ENCODE measurements around the gene ASIC2. TPM values are rescaled to one million over a fixed set of nuclear protein-coding genes. Genes with fewer than 3 reads are reported as not detected.
"Not testable (repeated sequence)": the region's sequence is repeated elsewhere in the genome, so short reads cannot be mapped to it uniquely, and the experiment has no call there.

The ASIC2 gene
- total RNA-seq, 2 donors from 2014 or later: 3.0 to 3.3 TPM

DNA sequence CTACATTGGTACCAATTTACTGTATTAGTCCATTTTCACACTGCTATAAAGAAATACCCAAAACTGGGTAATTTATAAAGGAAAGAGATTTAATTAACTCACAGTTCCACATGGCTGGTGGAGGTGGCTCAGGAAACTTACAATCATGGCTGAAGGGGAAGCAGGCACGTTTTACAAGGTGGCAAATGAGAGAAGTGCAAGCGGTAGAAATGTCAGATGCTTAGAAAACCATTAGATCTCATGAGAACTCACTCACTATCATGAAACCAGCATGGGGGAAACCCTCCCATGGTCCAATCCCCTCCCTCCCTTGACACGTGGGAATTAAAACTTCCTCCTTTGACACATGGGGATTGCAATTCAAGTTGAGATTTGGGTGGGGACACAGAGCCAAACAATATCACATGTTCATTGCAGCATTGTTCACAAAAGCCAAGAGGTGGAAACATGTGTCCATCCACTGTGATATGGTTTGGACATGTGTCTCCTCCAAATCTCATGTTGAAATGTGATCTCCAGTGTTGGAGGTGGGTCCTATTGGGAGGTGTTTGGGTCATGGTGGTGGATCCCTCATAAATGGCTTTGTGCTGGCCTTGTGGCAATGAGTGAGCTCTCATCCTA lies 304.5 kb downstream of the ASIC2 start:
- WGBS, 2 experiments (ENCODE audit: insufficient coverage in 1 of 2, insufficient read length in 1 of 2): 55 to 84% methylated on average over 2 to 3 of the region's 3 CpGs
- Histone ChIP-seq H3K4me3 (ENCODE audit: low read length) (no peak overlapping the region), H3K9ac (ENCODE audit: extremely low read depth, low read length, poor library complexity, severe bottlenecking) (no peak overlapping the region), H3K4me1 (ENCODE audit: control insufficient read depth, insufficient read depth, low read length) (no peaks in the 10 kb centered on the region), H3K9me3 (ENCODE audit: control insufficient read depth, low read length) (peaks cover 14% of the 10 kb centered on the region), H3K27ac (ENCODE audit: low read depth, low read length) (no peak overlapping the region), H3K27me3 (ENCODE audit: control insufficient read depth, insufficient read depth, low read length, poor library complexity, severe bottlenecking) (no peaks in the 10 kb centered on the region), H3K36me3 (ENCODE audit: control insufficient read depth, insufficient read depth, low read length) (no peaks in the 10 kb centered on the region)
- no peak overlapping the region for H3K4me3 Mint-ChIP-seq
- no peak for DNase-seq
- H3K36me3 Mint-ChIP-seq (ENCODE audit: low read depth): no peaks in the 10 kb centered on the region
- peaks cover 13% of the 10 kb centered on the region for H3K27me3 Mint-ChIP-seq (ENCODE audit: insufficient read depth)
- TF ChIP-seq, protein P1, sequence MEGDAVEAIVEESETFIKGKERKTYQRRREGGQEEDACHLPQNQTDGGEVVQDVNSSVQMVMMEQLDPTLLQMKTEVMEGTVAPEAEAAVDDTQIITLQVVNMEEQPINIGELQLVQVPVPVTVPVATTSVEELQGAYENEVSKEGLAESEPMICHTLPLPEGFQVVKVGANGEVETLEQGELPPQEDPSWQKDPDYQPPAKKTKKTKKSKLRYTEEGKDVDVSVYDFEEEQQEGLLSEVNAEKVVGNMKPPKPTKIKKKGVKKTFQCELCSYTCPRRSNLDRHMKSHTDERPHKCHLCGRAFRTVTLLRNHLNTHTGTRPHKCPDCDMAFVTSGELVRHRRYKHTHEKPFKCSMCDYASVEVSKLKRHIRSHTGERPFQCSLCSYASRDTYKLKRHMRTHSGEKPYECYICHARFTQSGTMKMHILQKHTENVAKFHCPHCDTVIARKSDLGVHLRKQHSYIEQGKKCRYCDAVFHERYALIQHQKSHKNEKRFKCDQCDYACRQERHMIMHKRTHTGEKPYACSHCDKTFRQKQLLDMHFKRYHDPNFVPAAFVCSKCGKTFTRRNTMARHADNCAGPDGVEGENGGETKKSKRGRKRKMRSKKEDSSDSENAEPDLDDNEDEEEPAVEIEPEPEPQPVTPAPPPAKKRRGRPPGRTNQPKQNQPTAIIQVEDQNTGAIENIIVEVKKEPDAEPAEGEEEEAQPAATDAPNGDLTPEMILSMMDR (conservative IDR thresholded peaks at IDR 0.05): no peak
- H3K4me1 Mint-ChIP-seq: no peaks in the 10 kb centered on the region
- peaks cover 26% of the 10 kb centered on the region for H3K9me3 Mint-ChIP-seq
- no peak overlapping the region for H3K27ac Mint-ChIP-seq

DNA sequence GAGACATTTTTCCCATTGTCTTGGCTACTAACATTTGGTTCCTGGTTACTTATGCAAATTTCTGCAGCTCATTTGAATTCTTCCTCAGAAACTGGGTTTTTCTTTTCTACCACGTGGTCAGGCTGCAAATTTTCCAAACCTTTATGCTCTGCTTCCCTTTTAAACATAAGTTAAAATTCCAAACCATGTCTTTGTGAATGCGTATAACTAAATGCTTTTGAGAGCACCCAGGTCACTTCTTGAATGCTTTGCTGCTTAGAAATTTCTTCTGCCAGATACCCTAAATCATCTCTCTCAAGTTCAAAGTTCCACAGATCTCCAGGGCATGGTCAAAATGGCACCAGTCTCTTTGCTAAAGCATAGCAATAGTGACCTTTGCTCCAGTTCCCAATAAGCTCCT lies 305.2 kb downstream of the ASIC2 start:
- not testable (repeated sequence) for H3K36me3 Mint-ChIP-seq (ENCODE audit: low read depth); H3K9ac ChIP-seq (ENCODE audit: extremely low read depth, low read length, poor library complexity, severe bottlenecking); H3K4me1 Mint-ChIP-seq; H3K4me3 ChIP-seq (ENCODE audit: low read length); DNase-seq; H3K27ac ChIP-seq (ENCODE audit: low read depth, low read length); H3K36me3 ChIP-seq (ENCODE audit: control insufficient read depth, insufficient read depth, low read length); H3K27ac Mint-ChIP-seq; H3K27me3 ChIP-seq (ENCODE audit: control insufficient read depth, insufficient read depth, low read length, poor library complexity, severe bottlenecking); H3K4me1 ChIP-seq (ENCODE audit: control insufficient read depth, insufficient read depth, low read length); H3K4me3 Mint-ChIP-seq
- peaks cover 14% of the 10 kb centered on the region for H3K9me3 ChIP-seq (ENCODE audit: control insufficient read depth, low read length)
- WGBS, 2 experiments (ENCODE audit: insufficient coverage in 1 of 2, insufficient read length in 1 of 2): 61 to 68% methylated on average over 2 of the region's 2 CpGs
- peaks cover 13% of the 10 kb centered on the region for H3K27me3 Mint-ChIP-seq (ENCODE audit: insufficient read depth)
- H3K9me3 Mint-ChIP-seq: peaks cover 27% of the 10 kb centered on the region

DNA sequence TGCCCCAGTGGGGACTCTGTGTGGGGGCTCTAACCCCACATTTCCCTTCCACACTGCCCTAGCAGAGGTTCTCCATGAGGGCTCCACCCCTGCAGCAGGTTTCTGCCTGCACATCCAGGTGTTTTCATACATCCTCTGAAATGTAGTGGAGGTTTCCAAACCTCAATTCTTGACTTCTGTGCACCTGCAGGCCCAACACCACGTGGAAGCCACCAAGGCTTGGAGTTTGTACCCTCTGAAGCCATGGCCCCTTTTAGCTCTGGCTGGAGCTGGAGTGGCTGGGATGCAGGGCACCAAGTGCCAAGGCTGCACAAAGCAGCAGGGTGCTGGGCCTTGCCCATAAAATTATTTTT lies 305.7 kb downstream of the ASIC2 start:
- not testable (repeated sequence) for DNase-seq; H3K4me1 Mint-ChIP-seq; H3K4me3 ChIP-seq (ENCODE audit: low read length); H3K36me3 ChIP-seq (ENCODE audit: control insufficient read depth, insufficient read depth, low read length); H3K27ac ChIP-seq (ENCODE audit: low read depth, low read length); H3K27ac Mint-ChIP-seq; H3K9ac ChIP-seq (ENCODE audit: extremely low read depth, low read length, poor library complexity, severe bottlenecking); H3K4me3 Mint-ChIP-seq; H3K36me3 Mint-ChIP-seq (ENCODE audit: low read depth); H3K4me1 ChIP-seq (ENCODE audit: control insufficient read depth, insufficient read depth, low read length); H3K27me3 ChIP-seq (ENCODE audit: control insufficient read depth, insufficient read depth, low read length, poor library complexity, severe bottlenecking)
- peaks cover 32% of the 10 kb centered on the region for H3K9me3 Mint-ChIP-seq
- WGBS, 2 experiments (ENCODE audit: insufficient coverage in 1 of 2, insufficient read length in 1 of 2): 40% methylated on average over 1 of the region's 1 CpG; no CpG with 5 or more reads in 1 of the 2 experiments
- H3K27me3 Mint-ChIP-seq (ENCODE audit: insufficient read depth): peaks cover 13% of the 10 kb centered on the region
- H3K9me3 ChIP-seq (ENCODE audit: control insufficient read depth, low read length): peaks cover 16% of the 10 kb centered on the region

DNA sequence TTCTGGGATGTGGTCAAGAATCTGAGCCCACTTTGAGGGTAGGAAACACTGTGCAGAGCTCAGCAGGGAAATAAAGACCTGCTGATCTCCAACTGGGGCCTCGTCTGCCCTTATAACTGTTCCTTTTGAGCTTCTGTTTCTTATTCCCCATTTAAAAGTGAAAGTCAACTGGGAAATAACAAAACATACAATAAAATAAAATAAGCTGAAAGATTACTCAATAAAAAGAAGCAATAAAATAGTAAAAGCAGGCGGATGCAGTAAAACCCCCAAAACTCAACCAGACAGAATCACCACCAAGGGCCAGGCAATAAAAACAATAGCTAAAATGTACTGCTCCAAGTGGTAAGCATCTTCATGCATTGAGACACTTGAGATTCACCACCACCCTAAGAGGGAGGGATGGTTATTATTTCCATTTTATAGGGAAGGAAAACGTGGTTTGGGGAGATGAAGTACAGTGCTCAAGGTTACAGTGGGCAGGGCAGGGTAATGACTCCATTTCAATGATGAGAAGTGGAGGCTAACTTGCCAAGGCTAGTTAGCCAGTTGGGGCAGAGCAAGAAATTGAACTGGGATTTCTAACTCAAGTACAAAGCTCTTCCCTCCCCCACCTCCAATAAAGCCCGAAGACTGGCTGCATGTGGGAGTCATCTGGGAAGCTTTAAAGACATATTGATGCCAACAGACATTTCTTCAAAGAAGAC lies 307.9 kb downstream of the ASIC2 start:
- H3K4me3 ChIP-seq (ENCODE audit: low read length): no peak overlapping the region
- peaks cover 13% of the 10 kb centered on the region for H3K27me3 Mint-ChIP-seq (ENCODE audit: insufficient read depth)
- peaks cover 34% of the 10 kb centered on the region for H3K9me3 ChIP-seq (ENCODE audit: control insufficient read depth, low read length)
- H3K9ac ChIP-seq (ENCODE audit: extremely low read depth, low read length, poor library complexity, severe bottlenecking): no peak overlapping the region
- no peaks in the 10 kb centered on the region for H3K27me3 ChIP-seq (ENCODE audit: control insufficient read depth, insufficient read depth, low read length, poor library complexity, severe bottlenecking)
- no peaks in the 10 kb centered on the region for H3K36me3 ChIP-seq (ENCODE audit: control insufficient read depth, insufficient read depth, low read length)
- DNase-seq: no peak
- no peaks in the 10 kb centered on the region for H3K4me1 ChIP-seq (ENCODE audit: control insufficient read depth, insufficient read depth, low read length)
- 85% methylated on average over 4 of the region's 4 CpGs; no CpG with 5 or more reads in 1 of the 2 experiments for WGBS, 2 experiments (ENCODE audit: insufficient coverage in 1 of 2, insufficient read length in 1 of 2)
- H3K27ac Mint-ChIP-seq: no peak overlapping the region
- TF ChIP-seq, protein P1 (conservative IDR thresholded peaks at IDR 0.05): no peak
- no peak overlapping the region for H3K27ac ChIP-seq (ENCODE audit: low read depth, low read length)
- no peaks in the 10 kb centered on the region for H3K4me1 Mint-ChIP-seq
- no peak overlapping the region for H3K4me3 Mint-ChIP-seq
- peaks cover 53% of the 10 kb centered on the region for H3K9me3 Mint-ChIP-seq
- no peaks in the 10 kb centered on the region for H3K36me3 Mint-ChIP-seq (ENCODE audit: low read depth)

DNA sequence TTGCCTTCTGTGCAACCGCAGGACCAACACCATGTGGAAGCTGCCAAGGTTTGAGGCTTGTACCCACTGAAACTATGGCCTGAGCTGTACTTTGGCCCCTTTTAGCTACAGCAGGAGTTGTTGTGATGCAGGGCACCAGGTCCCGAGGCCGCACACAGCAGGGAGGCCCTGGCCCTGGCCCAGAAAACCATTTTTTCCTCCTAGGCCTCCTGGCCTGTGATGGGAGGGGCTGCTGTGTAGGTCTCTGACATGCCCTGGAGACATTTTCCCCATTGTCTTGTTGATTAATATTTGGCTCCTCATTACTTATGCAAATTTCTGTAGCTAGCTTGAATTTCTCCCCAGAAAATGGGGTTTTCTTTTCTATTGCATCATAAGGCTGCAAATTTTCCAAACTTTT lies 311.5 kb downstream of the ASIC2 start:
- not testable (repeated sequence) for H3K27me3 Mint-ChIP-seq (ENCODE audit: insufficient read depth); H3K27ac Mint-ChIP-seq; H3K9ac ChIP-seq (ENCODE audit: extremely low read depth, low read length, poor library complexity, severe bottlenecking); H3K36me3 Mint-ChIP-seq (ENCODE audit: low read depth); H3K4me3 ChIP-seq (ENCODE audit: low read length); H3K4me1 Mint-ChIP-seq; H3K4me3 Mint-ChIP-seq; H3K4me1 ChIP-seq (ENCODE audit: control insufficient read depth, insufficient read depth, low read length); H3K27ac ChIP-seq (ENCODE audit: low read depth, low read length); H3K27me3 ChIP-seq (ENCODE audit: control insufficient read depth, insufficient read depth, low read length, poor library complexity, severe bottlenecking); H3K36me3 ChIP-seq (ENCODE audit: control insufficient read depth, insufficient read depth, low read length); DNase-seq
- H3K9me3 ChIP-seq (ENCODE audit: control insufficient read depth, low read length): peaks cover 20% of the 10 kb centered on the region
- 90 to 94% methylated on average over 1 to 3 of the region's 3 CpGs for WGBS, 2 experiments (ENCODE audit: insufficient coverage in 1 of 2, insufficient read length in 1 of 2)
- H3K9me3 Mint-ChIP-seq: peaks cover 37% of the 10 kb centered on the region

All from endodermal cell (in vitro differentiated cells).